WTC11 (cell line): Measurements from ENCODE around the gene FAM107B.

Experiments
- CREB1 ChIP-seq: sonication (generic); formaldehyde crosslinking; IDR thresholded peaks from 2 replicates; pipeline ENCODE4 v1.8.0; 2023; ENCODE audit warnings: mild to moderate bottlenecking, missing genetic modification reagents
- CTCF ChIP-seq: fragments of 200-600 bp; IDR thresholded peaks from 2 replicates; pipeline ENCODE4 v1.8.0; 2022; ENCODE audit warnings: antibody characterized with exemption
- E2F4 ChIP-seq: sonication (generic); formaldehyde crosslinking; IDR thresholded peaks from 2 replicates; pipeline ENCODE4 v1.8.1; 2022; ENCODE audit warnings: low read depth, mild to moderate bottlenecking, moderate library complexity, missing genetic modification reagents, borderline replicate concordance
- EMX1 ChIP-seq: fragments of 250-450 bp; sonication (Bioruptor Pico); IDR thresholded peaks from 2 replicates; pipeline ENCODE4 v1.8.0; 2021; ENCODE audit warnings: mild to moderate bottlenecking
- ESRRA ChIP-seq: sonication (generic); formaldehyde crosslinking; IDR thresholded peaks from 2 replicates; pipeline ENCODE4 v1.8.1; 2022; ENCODE audit warnings: mild to moderate bottlenecking, missing genetic modification reagents, borderline replicate concordance
- FOXJ3 ChIP-seq: sonication (generic); formaldehyde crosslinking; IDR thresholded peaks from 2 replicates; pipeline ENCODE4 v1.9.0; 2021; ENCODE audit warnings: missing genetic modification reagents, mild to moderate bottlenecking, borderline replicate concordance
- HMGXB4 ChIP-seq: sonication (generic); formaldehyde crosslinking; IDR thresholded peaks from 2 replicates; pipeline ENCODE4 v1.8.1; 2023; ENCODE audit warnings: mild to moderate bottlenecking, moderate library complexity, missing genetic modification reagents
- NR1H2 ChIP-seq: sonication (generic); formaldehyde crosslinking; IDR thresholded peaks from 2 replicates; pipeline ENCODE4 v1.9.0; 2021; ENCODE audit warnings: mild to moderate bottlenecking, moderate library complexity, missing genetic modification reagents
- OVOL2 ChIP-seq: fragments of 250-450 bp; sonication (Bioruptor Pico); IDR thresholded peaks from 2 replicates; pipeline ENCODE4 v1.9.0; 2021; ENCODE audit warnings: mild to moderate bottlenecking, borderline replicate concordance
- SP1 ChIP-seq: sonication (generic); formaldehyde crosslinking; conservative IDR thresholded peaks from 2 replicates; pipeline ENCODE4 v1.8.1; 2022; ENCODE audit warnings: missing genetic modification reagents
- STAT6 ChIP-seq: sonication (generic); formaldehyde crosslinking; conservative IDR thresholded peaks from 2 replicates; pipeline ENCODE4 v1.8.1; 2023; ENCODE audit warnings: mild to moderate bottlenecking, low read depth, missing genetic modification reagents, moderate library complexity
- USF2 ChIP-seq: sonication (generic); formaldehyde crosslinking; IDR thresholded peaks from 2 replicates; pipeline ENCODE4 v1.8.1; 2023; ENCODE audit warnings: mild to moderate bottlenecking, missing genetic modification reagents, moderate library complexity
- ZBTB21 ChIP-seq: sonication (generic); formaldehyde crosslinking; IDR thresholded peaks from 2 replicates; pipeline ENCODE4 v1.8.1; 2023; ENCODE audit warnings: mild to moderate bottlenecking, missing genetic modification reagents, borderline replicate concordance
- ZBTB43 ChIP-seq: sonication (generic); formaldehyde crosslinking; IDR thresholded peaks from 2 replicates; pipeline ENCODE4 v1.8.1; 2023; ENCODE audit warnings: mild to moderate bottlenecking, missing genetic modification reagents

GRCh38 chr10:14558025-14558424 is 216.7 kb downstream of the FAM107B start:
- TF ChIP-seq CTCF = no peak
- TF ChIP-seq HMGXB4 (CRISPR knock-in tag) = no peak
- no peak for TF ChIP-seq EMX1 (CRISPR knock-in tag)
- no peak for TF ChIP-seq STAT6
- no peak for TF ChIP-seq E2F4 (CRISPR knock-in tag)
- no peak for TF ChIP-seq ZBTB21
- TF ChIP-seq CREB1 (CRISPR knock-in tag) = no peak
- TF ChIP-seq ESRRA (CRISPR knock-in tag) = no peak
- TF ChIP-seq FOXJ3 = no peak
- no peak for TF ChIP-seq USF2 (CRISPR knock-in tag)
- TF ChIP-seq OVOL2 (CRISPR knock-in tag) = no peak
- TF ChIP-seq ZBTB43 = no peak
- no peak for TF ChIP-seq SP1 (CRISPR knock-in tag)
- no peak for TF ChIP-seq NR1H2
